Neutrophil (primary cell): ENCODE data around the gene MKLN1.

Source experiments
- H3K27ac ChIP-seq: fragments of 200-600 bp; sonication (generic); 2 replicates; pipeline ENCODE4 v1.5.1; 2016; ENCODE audit warnings: mild to moderate bottlenecking, moderate library complexity
- H3K27me3 ChIP-seq: fragments of 200-600 bp; sonication (generic); 2 replicates; pipeline ENCODE4 v1.6.0; 2016; ENCODE audit warnings: mild to moderate bottlenecking
- H3K36me3 ChIP-seq: fragments of 200-600 bp; sonication (generic); 2 replicates; pipeline ENCODE4 v1.5.1; 2017
- H3K4me1 ChIP-seq, 2 experiments: fragments of 200-600 bp in 1 of 2; sonication (generic) in 1 of 2; 1 replicate in 1 of 2; 2 replicates in 1 of 2; pipeline versions ENCODE4 v1.5.1 to v1.6.1; 2013 to 2016; ENCODE audit warnings: low read depth in 1 of 2, low read length in 1 of 2, mild to moderate bottlenecking in 1 of 2, moderate library complexity in 1 of 2; ENCODE audit not compliant: control insufficient read depth in 1 of 2, insufficient read depth in 1 of 2
- H3K4me3 ChIP-seq, 2 experiments: fragments of 200-600 bp in 1 of 2; sonication (generic) in 1 of 2; 1 replicate in 1 of 2; 2 replicates in 1 of 2; pipeline ENCODE4 v1.5.1; 2013 to 2016; ENCODE audit warnings: low read depth in 1 of 2, low read length in 1 of 2, mild to moderate bottlenecking in 1 of 2, moderate library complexity in 1 of 2
- H3K9me3 ChIP-seq: fragments of 200-600 bp; sonication (generic); 2 replicates; pipeline ENCODE4 v1.5.1; 2016
- TF ChIP-seq, protein P1 (sequence below): fragments of 200-600 bp; sonication (generic); IDR thresholded peaks from 2 replicates; pipeline ENCODE4 v1.5.1; 2016; ENCODE audit warnings: antibody characterized with exemption

MKLN1 gene

DNA sequence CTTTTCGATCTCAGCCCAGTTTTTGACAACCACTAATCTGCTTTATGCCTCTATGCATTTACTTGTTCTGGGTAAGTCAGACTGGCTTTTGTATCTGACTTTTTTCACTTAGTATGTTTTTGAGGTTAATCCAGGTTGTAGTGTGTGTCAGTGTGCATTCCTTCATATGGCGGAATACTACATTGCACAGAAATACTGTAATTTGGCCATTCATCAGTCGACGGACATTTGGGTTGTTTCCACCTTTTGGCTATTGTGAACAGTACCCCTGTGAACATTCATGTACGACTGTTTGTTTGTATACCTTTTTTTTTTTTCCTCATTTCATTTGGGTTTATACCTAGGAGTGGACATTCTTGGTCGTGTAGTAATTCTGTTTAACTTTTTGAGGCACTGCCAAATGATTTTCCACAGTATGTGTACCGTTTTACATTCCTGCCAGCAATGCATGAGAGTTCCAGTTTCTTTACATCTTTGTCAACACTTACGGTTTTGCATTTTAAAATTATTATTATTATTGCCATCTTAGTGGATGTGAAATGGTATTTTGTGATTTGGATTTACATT is 57.4 kb downstream of the MKLN1 start:
- no peaks in the 10 kb centered on the region for H3K27me3 ChIP-seq
- no peaks in the 10 kb centered on the region for H3K9me3 ChIP-seq
- TF ChIP-seq, protein P1, sequence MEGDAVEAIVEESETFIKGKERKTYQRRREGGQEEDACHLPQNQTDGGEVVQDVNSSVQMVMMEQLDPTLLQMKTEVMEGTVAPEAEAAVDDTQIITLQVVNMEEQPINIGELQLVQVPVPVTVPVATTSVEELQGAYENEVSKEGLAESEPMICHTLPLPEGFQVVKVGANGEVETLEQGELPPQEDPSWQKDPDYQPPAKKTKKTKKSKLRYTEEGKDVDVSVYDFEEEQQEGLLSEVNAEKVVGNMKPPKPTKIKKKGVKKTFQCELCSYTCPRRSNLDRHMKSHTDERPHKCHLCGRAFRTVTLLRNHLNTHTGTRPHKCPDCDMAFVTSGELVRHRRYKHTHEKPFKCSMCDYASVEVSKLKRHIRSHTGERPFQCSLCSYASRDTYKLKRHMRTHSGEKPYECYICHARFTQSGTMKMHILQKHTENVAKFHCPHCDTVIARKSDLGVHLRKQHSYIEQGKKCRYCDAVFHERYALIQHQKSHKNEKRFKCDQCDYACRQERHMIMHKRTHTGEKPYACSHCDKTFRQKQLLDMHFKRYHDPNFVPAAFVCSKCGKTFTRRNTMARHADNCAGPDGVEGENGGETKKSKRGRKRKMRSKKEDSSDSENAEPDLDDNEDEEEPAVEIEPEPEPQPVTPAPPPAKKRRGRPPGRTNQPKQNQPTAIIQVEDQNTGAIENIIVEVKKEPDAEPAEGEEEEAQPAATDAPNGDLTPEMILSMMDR = no peak
- H3K4me3 ChIP-seq = no peak overlapping the region
- H3K36me3 ChIP-seq = peaks cover 6% of the 10 kb centered on the region
- no peak overlapping the region for H3K27ac ChIP-seq
- no peaks in the 10 kb centered on the region for H3K4me1 ChIP-seq

DNA sequence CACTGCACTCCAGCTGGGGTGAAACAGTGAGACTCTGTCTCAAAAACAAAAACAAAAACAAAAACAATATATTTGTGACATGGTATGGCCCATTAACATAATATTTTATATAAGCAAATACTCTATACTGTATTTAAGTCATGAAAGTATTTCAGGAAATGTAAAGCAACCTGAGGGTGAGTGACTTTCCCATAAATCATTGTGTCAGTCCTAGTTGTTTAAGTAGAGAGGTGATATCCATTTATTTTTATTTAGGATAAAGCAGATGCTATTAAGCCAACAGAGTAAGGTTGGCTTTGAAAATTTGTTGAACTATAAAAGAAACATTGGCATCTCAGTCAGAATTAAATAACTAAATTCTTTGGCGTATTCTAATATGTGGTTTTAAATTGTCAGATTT is 60.5 kb downstream of the MKLN1 start:
- no peaks in the 10 kb centered on the region for H3K4me1 ChIP-seq
- H3K27me3 ChIP-seq = no peaks in the 10 kb centered on the region
- TF ChIP-seq, protein P1 = no peak
- H3K27ac ChIP-seq = no peak overlapping the region
- H3K9me3 ChIP-seq = no peaks in the 10 kb centered on the region
- H3K36me3 ChIP-seq = peaks cover 6% of the 10 kb centered on the region
- H3K4me3 ChIP-seq = no peak overlapping the region

DNA sequence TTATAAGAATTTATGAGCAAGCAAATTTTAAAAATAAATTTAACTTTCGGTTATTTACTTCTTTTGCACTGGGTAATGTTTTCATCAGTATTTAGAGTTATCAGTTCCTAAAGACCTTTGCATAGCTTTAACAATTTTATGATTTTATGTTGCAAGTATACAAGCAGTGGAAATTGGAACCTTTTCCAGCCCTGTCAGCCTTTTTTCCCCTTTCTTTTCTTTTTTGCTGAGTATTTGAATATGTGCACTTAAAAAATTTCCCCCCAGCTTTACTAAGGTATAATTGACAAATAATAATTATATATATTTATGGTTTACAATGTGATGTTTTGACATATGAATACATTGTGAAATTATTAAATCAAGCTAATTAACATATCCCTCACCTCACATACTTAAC is 62.6 kb downstream of the MKLN1 start:
- peaks cover 6% of the 10 kb centered on the region for H3K36me3 ChIP-seq
- H3K4me3 ChIP-seq = no peak overlapping the region
- H3K27ac ChIP-seq = no peak overlapping the region
- no peaks in the 10 kb centered on the region for H3K9me3 ChIP-seq
- no peaks in the 10 kb centered on the region for H3K27me3 ChIP-seq
- TF ChIP-seq, protein P1 = no peak
- no peaks in the 10 kb centered on the region for H3K4me1 ChIP-seq

DNA sequence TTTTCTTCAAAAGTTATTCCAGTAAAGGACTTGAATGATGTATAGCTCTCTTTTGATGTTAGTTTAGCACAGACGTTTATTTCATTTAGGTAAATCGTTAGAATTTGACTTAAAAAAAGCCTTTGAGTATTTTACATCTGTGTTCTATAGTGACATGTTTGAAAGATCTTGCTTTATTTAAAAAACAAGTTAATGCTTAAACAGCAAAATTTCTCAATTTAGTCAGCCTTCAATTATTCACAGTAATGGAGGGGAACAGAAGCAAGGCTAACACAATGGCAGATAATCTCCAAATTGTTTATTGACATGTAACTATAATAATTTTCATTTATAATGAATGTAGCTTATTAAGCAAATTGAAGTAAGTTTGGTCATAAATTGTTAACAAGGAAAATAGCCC is 63.5 kb downstream of the MKLN1 start:
- peaks cover 6% of the 10 kb centered on the region for H3K36me3 ChIP-seq
- H3K27me3 ChIP-seq = no peaks in the 10 kb centered on the region
- TF ChIP-seq, protein P1 = no peak
- H3K4me1 ChIP-seq = no peaks in the 10 kb centered on the region
- no peak overlapping the region for H3K27ac ChIP-seq
- H3K9me3 ChIP-seq = no peaks in the 10 kb centered on the region
- H3K4me3 ChIP-seq = no peak overlapping the region

DNA sequence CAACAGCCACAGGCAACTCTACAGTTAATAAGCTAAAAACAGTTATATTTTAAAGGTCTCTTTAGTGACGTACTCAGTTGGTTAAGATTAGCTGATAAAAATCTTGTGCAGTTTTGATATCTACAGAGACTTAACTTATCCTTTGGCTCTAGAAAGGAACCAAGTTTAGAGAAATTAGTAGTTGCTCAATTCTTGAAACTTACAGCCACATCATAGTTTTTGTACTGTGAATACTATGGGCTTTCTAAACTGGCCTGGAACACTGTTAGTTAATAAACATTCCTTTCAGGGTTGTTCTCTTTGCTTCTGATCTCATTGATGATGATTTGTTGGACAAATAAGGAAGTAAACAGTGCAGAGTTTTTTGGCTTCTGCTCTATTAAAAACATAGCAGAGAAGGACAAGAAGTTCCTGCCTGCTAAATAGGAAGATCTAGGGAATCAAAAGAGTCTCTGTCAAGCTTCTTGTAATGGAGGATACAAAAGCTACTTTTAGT is 73.1 kb downstream of the MKLN1 start:
- Histone ChIP-seq H3K36me3 (peaks cover 30% of the 10 kb centered on the region), H3K9me3 (no peaks in the 10 kb centered on the region), H3K27ac (peak overlapping the region; percentile 24), H3K27me3 (no peaks in the 10 kb centered on the region), H3K4me3 (no peak overlapping the region), H3K4me1 (no peaks in the 10 kb centered on the region)
- TF ChIP-seq, protein P1 = no peak
